Smooth muscle cell (in vitro differentiated cells): ENCODE data around the gene DSN1. TPM values are rescaled to one million over a fixed set of nuclear protein-coding genes. Genes with fewer than 3 reads are reported as not detected.

Experiments
- DNase-seq: peaks from one replicate; lab custom pipeline; 2025; ENCODE audit not compliant: unreplicated experiment; lab: John Stamatoyannopoulos, UW
- H2AFZ ChIP-seq: fragments of 200-600 bp; sonication (generic); 2 replicates; pipeline ENCODE4 v1.6.0; 2016; ENCODE audit warnings: antibody characterized with exemption, low read depth, mild to moderate bottlenecking
- H3F3A ChIP-seq: fragments of 200-600 bp; sonication (generic); 2 replicates; pipeline ENCODE4 v1.6.0; 2017; ENCODE audit warnings: antibody characterized with exemption, low read depth
- H3K27ac ChIP-seq: fragments of 200-600 bp; sonication (generic); 2 replicates; pipeline ENCODE4 v1.5.1; 2016; ENCODE audit warnings: low read depth, mild to moderate bottlenecking
- H3K27me3 ChIP-seq: fragments of 200-600 bp; sonication (generic); 2 replicates; pipeline ENCODE4 v1.6.1; 2016; ENCODE audit warnings: low read depth, mild to moderate bottlenecking
- H3K36me3 ChIP-seq: fragments of 200-600 bp; sonication (generic); 2 replicates; pipeline ENCODE4 v1.5.1; 2016; ENCODE audit warnings: low read depth
- H3K4me1 ChIP-seq: fragments of 200-600 bp; sonication (generic); 2 replicates; pipeline ENCODE4 v1.5.1; 2016; ENCODE audit warnings: low read depth
- H3K4me2 ChIP-seq: fragments of 200-600 bp; sonication (generic); 2 replicates; pipeline ENCODE4 v1.6.0; 2016; ENCODE audit warnings: mild to moderate bottlenecking
- H3K4me3 ChIP-seq: fragments of 200-600 bp; sonication (generic); 2 replicates; pipeline ENCODE4 v1.5.1; 2016; ENCODE audit warnings: mild to moderate bottlenecking
- H3K79me2 ChIP-seq: fragments of 200-600 bp; sonication (generic); 2 replicates; pipeline ENCODE4 v1.6.0; 2016; ENCODE audit warnings: low read depth, mild to moderate bottlenecking
- H3K9ac ChIP-seq: fragments of 200-600 bp; sonication (generic); 2 replicates; pipeline ENCODE4 v1.6.0; 2016; ENCODE audit warnings: low read depth
- H3K9me3 ChIP-seq: fragments of 200-600 bp; sonication (generic); replicated peaks from 2 replicates; pipeline ENCODE4 v1.5.1; 2016; ENCODE audit warnings: low read depth
- H4K20me1 ChIP-seq: fragments of 200-600 bp; sonication (generic); 2 replicates; pipeline ENCODE4 v1.6.0; 2016; ENCODE audit warnings: low read depth
- CTCF ChIP-seq: fragments of 200-600 bp; sonication (generic); IDR thresholded peaks from 2 replicates; pipeline ENCODE4 v1.5.1; 2017; ENCODE audit warnings: borderline replicate concordance, mild to moderate bottlenecking, antibody characterized with exemption; ENCODE audit not compliant: insufficient read depth, poor library complexity, severe bottlenecking
- WGBS: methylation state at CpG from one replicate; pipeline ENCODE4 v1.1.7; 2016; ENCODE audit warnings: low lambda C conversion rate; 5-methylcytosine and 5-hydroxymethylcytosine counted together
- polyA plus RNA-seq: library from polyadenylated mRNA; unstranded; fragments of >200 nt; fragmentation: Nextera tagmentation; extraction: Ambion mirVana; gene quantifications from 2 replicates; pipeline ENCODE4 v1.2.1, GENCODE V29; 2016
- total RNA-seq: library from RNA; depleted of rRNA; stranded (reverse); fragments of >200 nt; gene quantifications from 2 replicates; pipeline ENCODE4 v1.2.3, GENCODE V29; 2014

DSN1 gene
- total and polyA plus RNA-seq, 2 experiments from 2014 or later = 15.1 to 17.0 TPM

- Histone ChIP-seq H2AFZ (no peak overlapping the region), H3K27me3 (no peaks in the 10 kb centered on the region), H3K36me3 (no peaks in the 10 kb centered on the region), H3K4me3 (no peak overlapping the region), H3K4me2 (no peak overlapping the region), H3K27ac (no peak overlapping the region), H3K9ac (no peak overlapping the region), H3K4me1 (peaks cover 5% of the 10 kb centered on the region), H4K20me1 (no peaks in the 10 kb centered on the region), H3F3A (no peaks in the 10 kb centered on the region), H3K79me2 (peaks cover 12% of the 10 kb centered on the region), H3K9me3 (no peaks in the 10 kb centered on the region)
- no peak for DNase-seq
- 88% methylated on average over 5 of the region's 5 CpGs for WGBS
- no peak for TF ChIP-seq CTCF
These were observed 4.7 kb downstream of the DSN1 start for GRCh38 chr20:36768768-36769430.

GRCh38 chr20:36761125-36761524, 12.4 kb downstream of the DSN1 start:
- H3K4me3 ChIP-seq = no peak overlapping the region
- no peak overlapping the region for H3K27ac ChIP-seq
- H3K27me3 ChIP-seq = no peaks in the 10 kb centered on the region
- H4K20me1 ChIP-seq = no peaks in the 10 kb centered on the region
- no peak for TF ChIP-seq CTCF
- no peaks in the 10 kb centered on the region for H3K4me1 ChIP-seq
- H3K9me3 ChIP-seq = no peaks in the 10 kb centered on the region
- H3F3A ChIP-seq = no peaks in the 10 kb centered on the region
- no peaks in the 10 kb centered on the region for H3K79me2 ChIP-seq
- H3K36me3 ChIP-seq = peaks cover 3% of the 10 kb centered on the region
- no peak for DNase-seq
- no peak overlapping the region for H2AFZ ChIP-seq
- H3K4me2 ChIP-seq = no peak overlapping the region
- 99% methylated on average over 4 of the region's 4 CpGs for WGBS
- no peak overlapping the region for H3K9ac ChIP-seq

GRCh38 chr20:36760647-36761046, 12.9 kb downstream of the DSN1 start:
- H3K27ac ChIP-seq = no peak overlapping the region
- WGBS = 94% methylated on average over 6 of the region's 6 CpGs
- H4K20me1 ChIP-seq = no peaks in the 10 kb centered on the region
- H3K79me2 ChIP-seq = no peaks in the 10 kb centered on the region
- no peak for DNase-seq
- H3K4me2 ChIP-seq = no peak overlapping the region
- no peaks in the 10 kb centered on the region for H3F3A ChIP-seq
- no peak overlapping the region for H3K4me3 ChIP-seq
- no peaks in the 10 kb centered on the region for H3K4me1 ChIP-seq
- H2AFZ ChIP-seq = no peak overlapping the region
- no peaks in the 10 kb centered on the region for H3K9me3 ChIP-seq
- no peaks in the 10 kb centered on the region for H3K27me3 ChIP-seq
- no peak overlapping the region for H3K9ac ChIP-seq
- no peak for TF ChIP-seq CTCF
- peaks cover 3% of the 10 kb centered on the region for H3K36me3 ChIP-seq

GRCh38 chr20:36758276-36758675, 15.3 kb downstream of the DSN1 start:
- H3K4me2 ChIP-seq = no peak overlapping the region
- no peaks in the 10 kb centered on the region for H3K4me1 ChIP-seq
- WGBS = 91% methylated on average over 1 of the region's 1 CpG
- no peak overlapping the region for H3K4me3 ChIP-seq
- H2AFZ ChIP-seq = no peak overlapping the region
- H3F3A ChIP-seq = no peaks in the 10 kb centered on the region
- no peaks in the 10 kb centered on the region for H3K27me3 ChIP-seq
- no peak overlapping the region for H3K27ac ChIP-seq
- no peak for DNase-seq
- H3K9me3 ChIP-seq = no peaks in the 10 kb centered on the region
- no peak for TF ChIP-seq CTCF
- peaks cover 3% of the 10 kb centered on the region for H3K36me3 ChIP-seq
- H4K20me1 ChIP-seq = no peaks in the 10 kb centered on the region
- no peak overlapping the region for H3K9ac ChIP-seq
- no peaks in the 10 kb centered on the region for H3K79me2 ChIP-seq
